HepG2 (cell line): ENCODE data around the gene SBNO2. TPM values are rescaled to one million over a fixed set of nuclear protein-coding genes. Genes with fewer than 3 reads are reported as not detected.

Source experiments
- ATAC-seq: fragments of 200-7000 bp; cut with Tn5 transposase; 3 replicates; pipeline ENCODE4 v1.9.1; 2020; ENCODE audit warnings: mild to moderate bottlenecking, moderate library complexity
- BruUV-seq: library from RNA; stranded (reverse); fragments of 400-500 nt; replicated peaks from 2 replicates; lab custom pipeline; 2021; lab: Mats Ljungman, UMichigan
- CTCF ChIA-PET: fragments of 300-600 bp; formaldehyde crosslinking; extraction: SDS; loops from one replicate; lab custom pipeline; 2021; ENCODE audit warnings: low total read pairs, inconsistent platforms, low intra/inter-chr PET ratio; lab: Yijun Ruan, JAX
- POLR2A ChIA-PET: fragments of 350-600 bp; sonication (Branson Sonifier 250); formaldehyde crosslinking; loops from one replicate; lab custom pipeline; 2020; ENCODE audit warnings: antibody characterized with exemption, inconsistent platforms; lab: Yijun Ruan, JAX
- DNase-seq: peaks from one replicate; pipeline ENCODE4 v3.0.0-alpha.2; 2015; ENCODE audit warnings: low spot score
- FAIRE-seq: peaks from 3 replicates; lab custom pipeline; 2011; peaks lifted over from hg19 to GRCh38; lab: Jason Lieb, UNC
- H2AFZ ChIP-seq: one replicate; pipeline ENCODE4 v1.6.1; 2011; ENCODE audit warnings: low read length, inconsistent platforms
- H3K27ac ChIP-seq: fragments of 300-600 bp; 3 replicates; pipeline ENCODE4 v1.8.0; 2011; ENCODE audit warnings: mixed run types, mild to moderate bottlenecking, mixed read lengths, low read length, inconsistent platforms; ENCODE audit not compliant: insufficient read depth; ENCODE audit errors: extremely low read length
- H3K27me3 ChIP-seq, 2 experiments: fragments of 200-600 bp in 1 of 2; 2 replicates in 1 of 2; 3 replicates in 1 of 2; pipeline versions ENCODE4 v1.6.0 to v1.8.0; 2011; ENCODE audit warnings: low read length in 2 of 2, mild to moderate bottlenecking in 2 of 2, moderate library complexity in 2 of 2, inconsistent platforms in 1 of 2; ENCODE audit not compliant: insufficient read depth in 2 of 2, control insufficient read depth in 1 of 2
- H3K36me3 ChIP-seq, 2 experiments: fragments of 200-600 bp in 1 of 2; replicated peaks in 1 of 2; 2 replicates in 1 of 2; 3 replicates in 1 of 2; pipeline versions ENCODE4 v1.5.1 to v1.8.0; 2011; ENCODE audit warnings: low read length in 2 of 2, inconsistent platforms in 1 of 2; ENCODE audit not compliant: insufficient read depth in 2 of 2, control insufficient read depth in 1 of 2
- H3K4me1 ChIP-seq: 2 replicates; pipeline ENCODE4 v1.5.1; 2012; ENCODE audit warnings: low read length, inconsistent platforms; ENCODE audit not compliant: insufficient read depth
- H3K4me2 ChIP-seq: 2 replicates; pipeline ENCODE4 v1.6.0; 2011; ENCODE audit warnings: low read depth, low read length, inconsistent platforms
- H3K4me3 ChIP-seq, 3 experiments: fragments of 200-600 bp in 1 of 3; sonication (generic), shearing (Covaris generic) in 1 of 3; replicated peaks in 1 of 3; 2 replicates each; pipeline ENCODE4 v1.5.1; 2011 to 2016; ENCODE audit warnings: low read length in 3 of 3, inconsistent platforms in 2 of 3, low read depth in 2 of 3, mild to moderate bottlenecking in 2 of 3, control low read depth in 1 of 3, mixed read lengths in 1 of 3; ENCODE audit not compliant: insufficient read depth in 1 of 3
- H3K79me2 ChIP-seq: one replicate; pipeline ENCODE4 v1.6.1; 2011; ENCODE audit warnings: low read length, inconsistent platforms; ENCODE audit not compliant: insufficient read depth
- H3K9ac ChIP-seq: 2 replicates; pipeline ENCODE4 v1.6.0; 2011; ENCODE audit warnings: mild to moderate bottlenecking, low read depth, low read length, inconsistent platforms; ENCODE audit not compliant: insufficient read depth
- H3K9me3 ChIP-seq: 2 replicates; pipeline ENCODE4 v1.5.1; 2012; ENCODE audit warnings: mild to moderate bottlenecking, low read length
- H4K20me1 ChIP-seq: 2 replicates; pipeline ENCODE4 v1.6.0; 2011; ENCODE audit warnings: inconsistent platforms, mild to moderate bottlenecking, low read length, moderate library complexity; ENCODE audit not compliant: insufficient read depth
- AHDC1 ChIP-seq: sonication (generic); formaldehyde crosslinking; IDR thresholded peaks from 2 replicates; pipeline ENCODE4 v1.5.1; 2020; ENCODE audit warnings: mild to moderate bottlenecking, missing genetic modification reagents, borderline replicate concordance
- HNF1A ChIP-seq, 2 experiments: sonication (generic) in 1 of 2; formaldehyde crosslinking in 1 of 2; IDR thresholded peaks; 2 replicates each; pipeline versions ENCODE4 v1.4.0 to v1.6.1; 2016 to 2020; ENCODE audit warnings: borderline replicate concordance in 1 of 2, low read depth in 1 of 2, mild to moderate bottlenecking in 1 of 2, missing genetic modification reagents in 1 of 2
- HNRNPH1 ChIP-seq: fragments of 200-400 bp; formaldehyde crosslinking; optimal IDR thresholded peaks from 2 replicates; pipeline ENCODE3; 2017; ENCODE audit warnings: mild to moderate bottlenecking, low read depth, low read length
- IRF9 ChIP-seq: sonication (generic); formaldehyde crosslinking; IDR thresholded peaks from 2 replicates; pipeline ENCODE4 v1.8.0; 2022; ENCODE audit warnings: missing genetic modification reagents, mild to moderate bottlenecking, borderline replicate concordance
- REXO4 ChIP-seq: sonication (generic); formaldehyde crosslinking; IDR thresholded peaks from 2 replicates; pipeline ENCODE4 v1.8.0; 2022; ENCODE audit warnings: missing genetic modification reagents, mild to moderate bottlenecking, borderline replicate concordance
- SOX13 ChIP-seq, 3 experiments: fragments of 450-650 bp in 1 of 3; sonication (generic) in 1 of 3; formaldehyde crosslinking in 1 of 3; IDR thresholded peaks in 2 of 3; conservative IDR thresholded peaks in 1 of 3; 2 replicates each; pipeline versions ENCODE4 v1.5.0 to v1.6.1; 2016 to 2020; ENCODE audit warnings: antibody characterized with exemption in 1 of 3, mild to moderate bottlenecking in 1 of 3, missing compliant biosample characterization in 1 of 3, missing genetic modification reagents in 1 of 3, moderate library complexity in 1 of 3
- ZNF549 ChIP-seq: sonication (generic); formaldehyde crosslinking; IDR thresholded peaks from 2 replicates; pipeline ENCODE4 v1.5.0; 2020; ENCODE audit warnings: missing genetic modification reagents
- ZNF766 ChIP-seq: sonication (generic); formaldehyde crosslinking; IDR thresholded peaks from 2 replicates; pipeline ENCODE4 v1.5.0; 2020; ENCODE audit warnings: missing genetic modification reagents, borderline replicate concordance
- WGBS: methylation state at CpG from one replicate; pipeline ENCODE4 v1.1.6; 2017; ENCODE audit warnings: low lambda C conversion rate; 5-methylcytosine and 5-hydroxymethylcytosine counted together
- in situ Hi-C: cut with HindIII; loops from 2 replicates; pipeline ENCODE4 v1.10.0; 2017; ENCODE audit warnings: low pct_unique_long_range_greater_than_20kb; ENCODE audit not compliant: extremely low pct_ligation_motif_present
- intact Hi-C: fragments of 100-400 bp; cut with micrococcal nuclease; formaldehyde crosslinking; loops from one replicate; pipeline ENCODE4 v1.10.0; 2022; ENCODE audit not compliant: unreplicated experiment
- polyA plus RNA-seq, 8 experiments: library from polyadenylated mRNA; depleted of rRNA in 3 of 8; stranded (reverse) in 7 of 8; unstranded in 1 of 8; fragments of >200 nt; fragmentation: Illumina TruSeq in 4 of 8; extraction: Trizol in 4 of 8; gene quantifications; 2 replicates each; pipeline versions ENCODE4 v1.2.1 to v1.2.3, GENCODE V29; 2011 to 2016; ENCODE audit warnings: low read depth in 4 of 8, missing spikeins in 1 of 8, mixed read lengths in 1 of 8; ENCODE audit not compliant: insufficient read depth in 1 of 8
- total RNA-seq, 5 experiments: library from RNA; depleted of rRNA; stranded (reverse); fragments of >200 nt; fragmentation: Illumina TruSeq; extraction: Trizol; gene quantifications; 2 replicates each; pipeline ENCODE4 v1.2.3, GENCODE V29; 2016; ENCODE audit warnings: low read depth in 1 of 5
- TF ChIP-seq, protein P1 (sequence below): sonication (generic); formaldehyde crosslinking; IDR thresholded peaks from 2 replicates; pipeline ENCODE4 v1.9.0; 2021; ENCODE audit warnings: missing genetic modification reagents, mild to moderate bottlenecking, borderline replicate concordance
- TF ChIP-seq, protein P2 (sequence below): sonication (generic); formaldehyde crosslinking; IDR thresholded peaks from 2 replicates; pipeline ENCODE4 v1.5.0; 2020; ENCODE audit warnings: missing genetic modification reagents, mild to moderate bottlenecking, borderline replicate concordance

The SBNO2 gene
- total and polyA plus RNA-seq, 2 of the 13 experiments (the other 11 are each of a cell fraction or from before 2014, with no cell fraction given), result 8.6 to 10.4 TPM

- Histone ChIP-seq H4K20me1 (no peaks in the 10 kb centered on the region), H3K4me3 (no peak overlapping the region), H3K27me3 (no peaks in the 10 kb centered on the region), H3K27ac (no peak overlapping the region), H3K4me2 (no peak overlapping the region), H2AFZ (no peak overlapping the region), H3K79me2 (peaks cover 2% of the 10 kb centered on the region), H3K4me1 (peaks cover 9% of the 10 kb centered on the region; the same call in 1 of the 2 replicates), H3K36me3 (peaks cover 1 to 6% of the 10 kb centered on the region in 2 experiments; a peak in 2 of 5 replicates), H3K9ac (no peak overlapping the region), H3K9me3 (no peaks in the 10 kb centered on the region)
- 99% methylated on average over 10 of the region's 11 CpGs for WGBS
- POLR2A ChIA-PET, result no interaction called here
- DNase-seq (no peak), FAIRE-seq (no peak), ATAC-seq (no peak)
- TF ChIP-seq ZNF549 (CRISPR knock-in tag), result no peak
- TF ChIP-seq ZNF766 (CRISPR knock-in tag), result no peak
- TF ChIP-seq REXO4 (CRISPR knock-in tag), result no peak
- TF ChIP-seq, protein P1, sequence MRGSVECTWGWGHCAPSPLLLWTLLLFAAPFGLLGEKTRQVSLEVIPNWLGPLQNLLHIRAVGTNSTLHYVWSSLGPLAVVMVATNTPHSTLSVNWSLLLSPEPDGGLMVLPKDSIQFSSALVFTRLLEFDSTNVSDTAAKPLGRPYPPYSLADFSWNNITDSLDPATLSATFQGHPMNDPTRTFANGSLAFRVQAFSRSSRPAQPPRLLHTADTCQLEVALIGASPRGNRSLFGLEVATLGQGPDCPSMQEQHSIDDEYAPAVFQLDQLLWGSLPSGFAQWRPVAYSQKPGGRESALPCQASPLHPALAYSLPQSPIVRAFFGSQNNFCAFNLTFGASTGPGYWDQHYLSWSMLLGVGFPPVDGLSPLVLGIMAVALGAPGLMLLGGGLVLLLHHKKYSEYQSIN (CRISPR knock-in tag), result no peak
- TF ChIP-seq, protein P2, sequence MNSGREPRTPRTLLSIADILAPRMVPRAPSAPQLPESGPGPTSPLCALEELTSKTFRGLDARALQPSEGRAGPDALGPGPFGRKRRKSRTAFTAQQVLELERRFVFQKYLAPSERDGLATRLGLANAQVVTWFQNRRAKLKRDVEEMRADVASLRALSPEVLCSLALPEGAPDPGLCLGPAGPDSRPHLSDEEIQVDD, result no peak
- no peak for TF ChIP-seq HNRNPH1
- TF ChIP-seq HNF1A (IDR thresholded peaks at IDR 0.05; ENCODE audit: low read depth), result no peak
- TF ChIP-seq HNF1A (CRISPR knock-in tag; IDR thresholded peaks at IDR 0.05; ENCODE audit: borderline replicate concordance), result no peak
- TF ChIP-seq AHDC1 (CRISPR knock-in tag), result no peak
- no peak for TF ChIP-seq SOX13 (IDR thresholded peaks at IDR 0.05)
- no peak for TF ChIP-seq SOX13 (CRISPR knock-in tag; conservative IDR thresholded peaks at IDR 0.05 in 1 of 2, IDR thresholded peaks at IDR 0.05 in 1 of 2)
- no peak for TF ChIP-seq IRF9
- no TSS peak for BruUV-seq
- CTCF ChIA-PET, result no interaction called here
- in situ Hi-C loops (no loop called here), intact Hi-C loops (no loop called here)
Measured at GRCh38 chr19:1134431-1134830, 39.6 kb downstream of the SBNO2 start.
